ENCODE results near the gene TSKS.
"Not testable (repeated sequence)": the region's sequence is repeated elsewhere in the genome, so short reads cannot be mapped to it uniquely, and the experiment has no call there.

GRCh38 chr19:49719420-49719819, 43.7 kb downstream of the TSKS start:
- not testable (repeated sequence) for TF ChIP-seq CTCF, EP300, POLR2A, POLR2AphosphoS5 (IDR thresholded peaks at IDR 0.05)

Measured in upper lobe of left lung (tissue), 4 donors.